Stimulated activated CD4-positive, alpha-beta T cell treated with anti-CD3 and anti-CD28 coated beads, Interleukin-4, amount 100 ng/mL, for 1 hour (primary cell): ENCODE data around the gene LARGE1.

ENCODE experiments used
- DNase-seq: peaks from one replicate; pipeline ENCODE4 v3.0.0-alpha.2; 2020

LARGE1 gene

GRCh38 chr22:33654173-33654895, 265.9 kb downstream of the LARGE1 start:
- DNase-seq = no peak

- no peak for DNase-seq
Measured at GRCh38 chr22:33653532-33654063, 266.7 kb downstream of the LARGE1 start.

- no peak for DNase-seq
Measured at GRCh38 chr22:33652615-33653014, 267.7 kb downstream of the LARGE1 start.

GRCh38 chr22:33650244-33650643, 270.0 kb downstream of the LARGE1 start:
- DNase-seq = no peak

- no peak for DNase-seq
Measured at GRCh38 chr22:33648478-33648877, 271.8 kb downstream of the LARGE1 start.

GRCh38 chr22:33640900-33641299, 279.4 kb downstream of the LARGE1 start:
- DNase-seq = no peak

- DNase-seq = no peak
Measured at GRCh38 chr22:33639588-33640254, 280.6 kb downstream of the LARGE1 start.

- no peak for DNase-seq
Measured at GRCh38 chr22:33635766-33636165, 284.5 kb downstream of the LARGE1 start.

- no peak for DNase-seq
Measured at GRCh38 chr22:33631777-33632176, 288.5 kb downstream of the LARGE1 start.

- DNase-seq = no peak
Measured at GRCh38 chr22:33625959-33626358, 294.3 kb downstream of the LARGE1 start.

- no peak for DNase-seq
Measured at GRCh38 chr22:33620085-33620484, 300.2 kb downstream of the LARGE1 start.

GRCh38 chr22:33606504-33606903, 313.8 kb downstream of the LARGE1 start:
- no peak for DNase-seq

GRCh38 chr22:33605666-33606065, 314.6 kb downstream of the LARGE1 start:
- DNase-seq = no peak

GRCh38 chr22:33605221-33605620, 315.1 kb downstream of the LARGE1 start:
- no peak for DNase-seq

- DNase-seq = no peak
Measured at GRCh38 chr22:33601062-33601461, 319.2 kb downstream of the LARGE1 start.

GRCh38 chr22:33600595-33600994, 319.7 kb downstream of the LARGE1 start:
- no peak for DNase-seq

GRCh38 chr22:33600113-33600512, 320.2 kb downstream of the LARGE1 start:
- DNase-seq = no peak

- DNase-seq = no peak
Measured at GRCh38 chr22:33599596-33599995, 320.7 kb downstream of the LARGE1 start.

- DNase-seq = no peak
Measured at GRCh38 chr22:33598821-33599220, 321.5 kb downstream of the LARGE1 start.

GRCh38 chr22:33597274-33597985, 322.8 kb downstream of the LARGE1 start:
- DNase-seq = no peak

GRCh38 chr22:33593818-33594217, 326.5 kb downstream of the LARGE1 start:
- DNase-seq = no peak

GRCh38 chr22:33591946-33592345, 328.3 kb downstream of the LARGE1 start:
- no peak for DNase-seq

- no peak for DNase-seq
Measured at GRCh38 chr22:33589297-33589696, 331.0 kb downstream of the LARGE1 start.

- no peak for DNase-seq
Measured at GRCh38 chr22:33588860-33589259, 331.4 kb downstream of the LARGE1 start.
